ENCODE data around the gene CEACAM7. TPM values are rescaled to one million over a fixed set of nuclear protein-coding genes. Genes with fewer than 3 reads are reported as not detected.
"Not testable (repeated sequence)": the region's sequence is repeated elsewhere in the genome, so short reads cannot be mapped to it uniquely, and the experiment has no call there.

CEACAM7 gene
- total RNA-seq, 4 donors from 2014 or later = not detected

DNA sequence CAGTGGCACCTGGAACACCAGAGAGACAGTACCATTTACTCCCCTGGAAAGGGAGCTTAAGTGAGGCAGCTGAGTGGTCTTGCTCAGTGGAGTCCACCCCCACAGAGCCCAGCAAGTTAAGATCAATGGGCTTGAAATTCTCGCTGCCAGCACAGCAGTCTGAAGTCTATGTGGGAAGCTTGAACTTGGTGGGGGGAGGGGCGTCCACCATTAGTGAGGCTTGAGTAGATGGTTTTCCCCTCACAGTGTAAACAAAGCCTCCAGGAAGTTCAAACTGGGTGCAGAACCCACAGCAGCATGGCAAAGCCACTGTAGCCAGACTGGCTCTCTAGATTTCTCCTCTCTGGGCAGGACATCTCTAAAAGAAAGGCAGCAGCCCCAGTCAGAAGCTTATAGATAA lies 30.9 kb downstream of the CEACAM7 start:
- Histone ChIP-seq H3K27ac (no peak overlapping the region), H3K27me3 (no peaks in the 10 kb centered on the region), H3K36me3 (no peaks in the 10 kb centered on the region), H3K9me3 (no peaks in the 10 kb centered on the region), H3K4me3 (replicated peaks in 1 of 3) (no peak overlapping the region), H3K4me1 (no peaks in the 10 kb centered on the region)
- intact Hi-C loops (cut with DNase I) = no loop called here
- DNase-seq = no peak
- 16 to 30% methylated on average over 2 of the region's 2 CpGs for WGBS, 2 donors
- TF ChIP-seq POLR2A (IDR thresholded peaks at IDR 0.05) = no peak
- TF ChIP-seq, protein P1, sequence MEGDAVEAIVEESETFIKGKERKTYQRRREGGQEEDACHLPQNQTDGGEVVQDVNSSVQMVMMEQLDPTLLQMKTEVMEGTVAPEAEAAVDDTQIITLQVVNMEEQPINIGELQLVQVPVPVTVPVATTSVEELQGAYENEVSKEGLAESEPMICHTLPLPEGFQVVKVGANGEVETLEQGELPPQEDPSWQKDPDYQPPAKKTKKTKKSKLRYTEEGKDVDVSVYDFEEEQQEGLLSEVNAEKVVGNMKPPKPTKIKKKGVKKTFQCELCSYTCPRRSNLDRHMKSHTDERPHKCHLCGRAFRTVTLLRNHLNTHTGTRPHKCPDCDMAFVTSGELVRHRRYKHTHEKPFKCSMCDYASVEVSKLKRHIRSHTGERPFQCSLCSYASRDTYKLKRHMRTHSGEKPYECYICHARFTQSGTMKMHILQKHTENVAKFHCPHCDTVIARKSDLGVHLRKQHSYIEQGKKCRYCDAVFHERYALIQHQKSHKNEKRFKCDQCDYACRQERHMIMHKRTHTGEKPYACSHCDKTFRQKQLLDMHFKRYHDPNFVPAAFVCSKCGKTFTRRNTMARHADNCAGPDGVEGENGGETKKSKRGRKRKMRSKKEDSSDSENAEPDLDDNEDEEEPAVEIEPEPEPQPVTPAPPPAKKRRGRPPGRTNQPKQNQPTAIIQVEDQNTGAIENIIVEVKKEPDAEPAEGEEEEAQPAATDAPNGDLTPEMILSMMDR (IDR thresholded peaks at IDR 0.05) = no peak

DNA sequence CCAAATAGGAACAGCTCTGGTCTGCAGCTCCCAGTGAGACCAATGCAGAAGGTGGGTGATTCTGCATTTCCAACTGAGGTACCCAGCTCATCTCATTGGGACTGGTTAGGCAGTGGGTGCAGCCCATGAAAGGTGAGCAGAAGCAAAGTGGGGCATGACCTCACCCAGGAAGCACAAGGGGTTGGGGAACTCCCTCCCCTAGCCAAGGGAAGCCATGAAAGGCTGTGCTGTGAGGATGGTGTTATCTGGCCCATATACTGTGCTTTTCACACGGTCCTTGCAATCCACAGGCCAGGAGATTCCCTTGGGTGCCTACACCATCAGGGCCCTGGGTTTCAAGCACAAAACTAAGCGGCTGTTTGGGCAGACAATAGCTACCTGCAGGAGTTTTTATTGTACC lies 31.3 kb downstream of the CEACAM7 start:
- H3K27ac ChIP-seq; H3K9me3 ChIP-seq; intact Hi-C loops (cut with DNase I); DNase-seq; H3K4me1 ChIP-seq; H3K36me3 ChIP-seq; H3K4me3 ChIP-seq (replicated peaks in 1 of 3); H3K27me3 ChIP-seq: not testable (repeated sequence)
- 38 to 50% methylated on average over 1 to 2 of the region's 2 CpGs for whole genome bisulfite sequencing, 2 donors

DNA sequence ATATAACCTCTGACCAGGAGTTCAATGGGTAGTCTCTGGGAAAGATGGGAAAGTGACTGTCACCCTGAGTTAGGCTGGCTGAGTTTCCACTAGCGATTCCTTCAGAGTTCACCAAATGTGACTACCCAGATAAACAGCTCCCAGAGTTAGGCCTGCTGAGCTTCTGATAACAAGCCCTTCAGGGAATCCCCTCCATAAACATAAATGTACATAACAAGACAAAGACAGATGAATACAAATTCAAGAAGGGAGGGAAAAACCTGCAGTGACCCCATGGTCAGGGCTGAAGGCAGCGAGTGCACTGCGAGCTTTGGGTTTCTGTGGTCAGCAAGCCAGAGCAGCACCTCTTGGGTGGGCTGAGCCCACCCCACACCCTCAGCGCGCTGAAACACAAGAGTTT lies 35.8 kb downstream of the CEACAM7 start:
- H3K27me3 ChIP-seq = no peaks in the 10 kb centered on the region
- no peak for DNase-seq
- 52 to 73% methylated on average over 5 of the region's 5 CpGs for WGBS, 2 donors

GRCh38 chr19:41649827-41650226 lies 38.2 kb downstream of the CEACAM7 start:
- intact Hi-C loops (cut with DNase I) = no loop called here
- TF ChIP-seq POLR2A (IDR thresholded peaks at IDR 0.05) = no peak
- TF ChIP-seq, protein P1 (IDR thresholded peaks at IDR 0.05) = no peak
- H3K4me1 ChIP-seq = no peaks in the 10 kb centered on the region
- 54 to 67% methylated on average over 3 of the region's 3 CpGs for WGBS, 2 donors
- no peak for DNase-seq
- no peak overlapping the region for H3K27ac ChIP-seq
- H3K4me3 ChIP-seq (replicated peaks in 1 of 3) = no peak overlapping the region
- H3K9me3 ChIP-seq = no peaks in the 10 kb centered on the region
- H3K27me3 ChIP-seq = no peaks in the 10 kb centered on the region
- H3K36me3 ChIP-seq = no peaks in the 10 kb centered on the region

More for the DNA sequence above, 35.8 kb downstream of the CEACAM7 start:
- H3K4me3 ChIP-seq (replicated peaks in 1 of 3) = no peak overlapping the region
- no peak for TF ChIP-seq POLR2A (IDR thresholded peaks at IDR 0.05)
- TF ChIP-seq, protein P1 (IDR thresholded peaks at IDR 0.05) = no peak
- intact Hi-C loops (cut with DNase I) = no loop called here
- no peaks in the 10 kb centered on the region for H3K9me3 ChIP-seq
- no peaks in the 10 kb centered on the region for H3K4me1 ChIP-seq
- H3K27ac ChIP-seq = no peak overlapping the region
- no peaks in the 10 kb centered on the region for H3K36me3 ChIP-seq

DNA sequence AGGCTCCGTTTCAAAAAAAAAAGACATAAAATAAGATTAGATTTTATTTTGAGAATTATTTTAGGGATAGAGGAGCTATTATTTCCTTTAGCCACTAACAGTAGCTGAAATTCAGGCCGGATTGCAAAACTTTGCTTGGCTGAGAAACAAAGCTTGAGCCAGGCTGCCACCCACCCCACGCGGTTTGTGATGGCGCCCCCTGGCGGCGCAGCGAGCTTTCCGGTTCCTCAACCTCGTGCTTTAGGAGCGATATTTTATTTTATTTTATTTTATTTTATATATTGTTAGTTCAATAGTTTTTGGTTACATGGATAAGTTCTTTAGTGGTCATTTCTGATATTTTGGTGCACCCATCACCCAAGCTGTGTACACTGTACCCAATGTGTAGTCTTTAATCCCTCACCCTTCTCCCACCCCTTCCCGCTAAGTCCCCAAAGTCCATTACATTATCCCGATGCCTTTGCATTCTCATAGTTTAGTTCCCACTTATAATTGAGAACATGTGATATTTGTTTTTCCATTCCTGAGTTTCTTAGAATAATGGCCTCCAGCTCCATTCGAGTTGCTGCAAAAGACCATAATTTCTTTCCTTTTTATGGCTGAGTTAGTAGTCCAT lies 41.4 kb downstream of the CEACAM7 start:
- Histone ChIP-seq H3K27ac (no peak overlapping the region), H3K4me3 (replicated peaks in 1 of 3) (no peak overlapping the region), H3K9me3 (no peaks in the 10 kb centered on the region), H3K36me3 (no peaks in the 10 kb centered on the region), H3K4me1 (no peaks in the 10 kb centered on the region), H3K27me3 (no peaks in the 10 kb centered on the region)
- TF ChIP-seq POLR2A (IDR thresholded peaks at IDR 0.05) = no peak
- TF ChIP-seq, protein P1 (IDR thresholded peaks at IDR 0.05) = peak in 1 of 6 experiments; percentile 32
- intact Hi-C loops (cut with DNase I) = no loop called here
- peak in 1 of 2 donors; percentile 7 for DNase-seq
- WGBS, 2 donors = 32 to 49% methylated on average over 14 of the region's 14 CpGs

Measured in thyroid gland (tissue), 4 donors.